GM18505 (cell line): ENCODE results near the gene PALLD.
"Not testable (repeated sequence)": the region's sequence is repeated elsewhere in the genome, so short reads cannot be mapped to it uniquely, and the experiment has no call there.

Source experiments
- ATAC-seq: cut with Tn5 transposase; IDR thresholded peaks from one replicate; pipeline ENCODE4 v1.9.1; 2021; ENCODE audit not compliant: unreplicated experiment
- POLR2A ChIP-seq: IDR thresholded peaks from 4 replicates; pipeline ENCODE4 v1.6.1; 2011; ENCODE audit warnings: borderline replicate concordance; ENCODE audit not compliant: insufficient read depth, insufficient read length; ENCODE audit errors: extremely low read depth

Gene PALLD

DNA sequence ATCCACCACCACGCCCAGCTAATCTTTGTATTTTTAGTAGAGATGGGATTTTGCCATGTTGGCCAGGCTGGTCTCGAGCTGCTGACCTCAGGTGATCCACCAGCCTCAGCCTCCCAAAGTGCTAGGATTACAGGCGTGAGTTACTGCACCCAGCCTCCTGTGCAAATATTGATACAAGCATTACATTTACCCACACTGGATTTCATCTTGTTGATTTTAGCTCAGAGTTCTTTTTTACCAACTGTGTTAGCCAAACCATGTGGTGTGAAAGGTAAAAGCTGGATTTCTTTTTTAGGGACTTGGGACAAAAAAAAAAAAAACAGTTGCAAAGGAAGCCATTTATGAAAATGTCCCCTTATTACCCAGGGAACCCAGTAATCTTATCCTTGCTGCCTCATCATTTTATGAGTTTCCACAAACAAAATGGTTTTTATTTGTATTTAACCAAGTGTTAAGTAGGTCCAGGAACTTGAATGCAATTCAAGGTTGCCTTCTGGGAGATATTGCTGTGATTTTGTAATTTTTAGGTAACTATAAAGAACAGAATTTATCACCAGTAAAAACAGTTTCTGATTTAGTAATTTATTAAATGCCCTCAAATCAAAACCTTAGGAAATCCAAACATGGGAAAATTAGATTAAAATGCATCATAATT, 202.5 kb downstream of the PALLD start:
- no peak for ATAC-seq
- TF ChIP-seq POLR2A: no peak

DNA sequence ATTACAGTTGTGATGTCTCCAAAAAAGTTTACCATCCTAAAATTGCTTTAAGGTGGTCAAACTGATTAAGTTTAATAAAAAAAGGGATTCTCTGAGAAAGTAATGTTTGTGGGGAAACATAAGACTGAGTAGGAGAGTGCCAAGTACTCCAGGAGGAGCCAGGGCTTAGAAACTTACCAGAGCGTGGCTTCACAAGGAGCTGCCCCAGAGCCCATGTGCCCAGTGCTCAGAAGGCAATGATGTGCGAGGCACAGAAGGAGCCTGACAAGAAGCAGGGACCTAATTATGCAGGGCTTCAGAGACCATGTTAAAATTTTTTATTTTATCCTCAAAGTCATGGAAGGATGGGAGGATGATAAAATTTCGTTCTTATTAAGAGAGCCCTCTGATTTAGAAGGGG, 204.2 kb downstream of the PALLD start:
- no peak for TF ChIP-seq POLR2A
- ATAC-seq: no peak

DNA sequence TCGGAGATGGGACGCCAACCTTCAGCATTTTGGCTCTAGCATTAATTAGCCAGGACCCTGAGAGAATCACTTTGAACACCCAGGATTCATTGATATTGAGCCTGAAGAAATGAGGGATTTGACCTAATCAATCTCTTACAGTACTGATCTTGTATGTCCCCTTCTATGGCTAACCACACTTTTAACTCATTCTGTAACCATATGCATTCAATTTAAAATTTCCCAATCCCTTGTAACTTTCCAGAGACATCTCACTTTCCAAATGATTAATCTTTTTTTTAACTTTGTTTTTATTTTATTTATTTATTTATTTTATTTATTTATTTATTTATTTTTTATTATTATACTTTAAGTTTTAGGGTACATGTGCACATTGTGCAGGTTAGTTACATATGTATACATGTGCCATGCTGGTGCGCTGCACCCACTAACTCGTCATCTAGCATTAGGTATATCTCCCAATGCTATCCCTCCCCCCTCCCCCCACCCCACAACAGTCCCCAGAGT, 205.8 kb downstream of the PALLD start:
- not testable (repeated sequence) for ATAC-seq

DNA sequence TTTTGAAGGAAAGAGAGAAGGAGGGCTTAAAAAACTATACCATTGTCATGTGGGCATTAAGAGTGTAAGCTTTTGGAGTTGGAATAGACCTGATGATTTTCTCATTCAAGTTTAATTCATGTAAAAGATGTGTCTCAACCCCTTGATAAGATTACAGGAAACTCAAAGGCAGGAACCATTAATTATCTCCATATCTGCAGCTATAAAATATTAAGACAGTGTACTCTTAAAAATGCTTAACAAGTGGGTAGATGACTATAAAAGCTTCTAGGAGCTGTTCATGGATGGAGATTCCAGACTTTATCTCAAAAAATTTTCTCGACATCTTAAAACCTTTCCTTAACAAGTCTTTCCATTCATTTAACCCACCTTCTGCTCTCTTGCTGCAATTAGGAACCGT, 208.3 kb downstream of the PALLD start:
- ATAC-seq: no peak
- no peak for TF ChIP-seq POLR2A

DNA sequence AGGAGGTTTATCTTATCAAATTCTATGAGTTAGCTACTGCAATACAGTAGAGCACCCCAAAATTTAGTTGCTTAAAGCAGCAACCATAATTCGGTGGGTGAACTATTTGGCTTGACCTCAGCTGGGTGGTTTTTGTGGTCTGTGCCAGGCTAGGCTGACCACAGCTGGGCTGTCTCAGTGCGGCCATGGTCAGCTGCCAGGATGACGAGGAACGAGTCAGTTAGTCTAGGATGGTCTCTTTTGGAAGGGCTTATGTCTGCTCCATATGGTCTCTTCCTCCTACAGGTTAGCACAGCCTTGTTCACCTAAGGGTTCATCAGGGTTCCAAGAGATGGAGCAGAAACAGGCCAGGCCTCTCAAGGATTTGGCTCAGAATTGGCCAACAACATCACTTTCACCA, 210.4 kb downstream of the PALLD start:
- TF ChIP-seq POLR2A: no peak
- no peak for ATAC-seq

DNA sequence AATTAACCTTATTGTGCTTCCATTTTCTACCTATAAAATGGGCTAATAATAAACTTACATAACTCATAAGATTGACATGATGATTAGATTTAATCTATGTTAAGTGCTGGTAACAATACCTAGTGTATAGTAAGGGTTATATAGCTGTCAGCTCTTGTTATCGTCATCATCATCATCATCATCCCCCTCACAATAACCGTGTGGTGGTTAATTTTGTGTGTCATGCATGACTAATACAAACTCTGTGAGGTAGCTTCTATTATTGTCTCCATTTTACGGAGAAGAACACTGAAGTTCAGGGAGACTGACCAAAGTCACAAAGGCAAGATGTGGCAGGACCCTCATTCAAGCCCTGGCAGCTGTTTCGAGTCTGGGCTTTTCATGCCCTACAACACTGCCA, 211.3 kb downstream of the PALLD start:
- no peak for ATAC-seq
- no peak for TF ChIP-seq POLR2A

DNA sequence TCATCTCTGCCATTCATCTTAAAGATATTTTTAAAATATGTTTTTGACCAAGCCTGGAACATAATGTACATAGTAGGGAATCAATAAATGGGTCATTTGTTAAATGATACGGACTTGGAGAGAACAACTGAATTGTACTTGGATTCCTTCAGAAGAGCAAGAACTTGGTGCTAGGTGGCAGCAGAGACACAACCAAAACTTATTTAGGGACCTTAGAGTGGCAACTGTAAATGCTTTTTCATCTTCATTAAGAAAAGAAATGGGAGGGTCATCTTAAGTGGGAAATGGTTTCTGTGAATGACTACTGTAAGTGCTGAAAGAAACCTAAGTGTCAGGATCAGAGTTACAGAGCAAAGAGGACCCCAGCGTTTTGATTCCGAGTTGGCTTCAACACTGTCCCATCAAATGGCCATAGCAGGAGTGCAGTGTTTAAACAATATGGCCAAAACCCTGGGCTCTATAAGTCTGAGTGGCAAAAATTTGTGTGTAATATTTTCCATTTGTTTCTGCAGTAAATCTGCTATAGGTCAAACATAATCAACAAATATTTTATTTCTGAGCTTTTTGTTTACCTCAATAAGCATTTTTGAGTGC, 213.6 kb downstream of the PALLD start:
- ATAC-seq: no peak
- TF ChIP-seq POLR2A: no peak

DNA sequence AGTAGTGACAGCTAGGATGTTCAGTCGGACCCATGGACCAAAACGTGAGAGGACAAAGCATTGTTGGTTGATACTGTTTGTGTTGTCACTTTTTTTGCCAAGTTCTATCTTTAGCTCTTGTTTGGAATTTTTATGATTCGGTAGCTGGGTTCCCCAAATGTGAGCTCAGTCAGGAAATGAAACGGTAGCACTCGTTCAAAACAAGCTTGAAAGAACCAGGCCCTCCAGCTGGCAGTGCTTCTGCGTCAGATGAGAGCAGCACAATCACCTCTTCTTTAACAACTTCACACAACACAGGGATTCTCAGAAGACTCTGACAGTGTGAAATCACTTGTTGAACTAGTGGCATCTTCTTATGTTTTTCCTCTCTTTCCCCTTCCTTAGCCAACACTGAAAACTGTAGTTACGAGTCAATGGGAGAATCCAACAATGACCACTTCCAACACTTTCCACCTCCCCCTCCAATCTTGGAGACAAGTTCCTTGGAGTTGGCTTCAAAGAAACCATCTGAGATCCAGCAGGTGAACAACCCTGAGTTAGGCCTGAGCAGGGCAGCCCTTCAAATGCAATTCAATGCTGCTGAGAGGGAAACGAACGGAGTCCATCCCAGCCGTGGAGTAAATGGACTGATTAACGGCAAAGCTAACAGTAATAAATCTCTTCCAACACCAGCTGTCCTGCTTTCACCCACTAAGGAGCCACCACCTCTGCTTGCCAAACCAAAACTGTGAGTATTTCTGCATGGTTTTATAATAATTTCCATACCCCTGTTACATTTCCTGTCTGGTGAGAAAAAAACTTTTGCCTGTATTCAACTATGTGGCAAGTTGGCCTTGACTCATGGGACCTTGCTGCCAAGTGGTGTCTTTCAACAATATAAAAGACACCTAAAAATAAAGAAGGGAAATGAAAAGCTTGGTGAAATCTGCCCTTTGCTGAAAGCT, 214.6 kb downstream of the PALLD start:
- no peak for TF ChIP-seq POLR2A
- no peak for ATAC-seq

DNA sequence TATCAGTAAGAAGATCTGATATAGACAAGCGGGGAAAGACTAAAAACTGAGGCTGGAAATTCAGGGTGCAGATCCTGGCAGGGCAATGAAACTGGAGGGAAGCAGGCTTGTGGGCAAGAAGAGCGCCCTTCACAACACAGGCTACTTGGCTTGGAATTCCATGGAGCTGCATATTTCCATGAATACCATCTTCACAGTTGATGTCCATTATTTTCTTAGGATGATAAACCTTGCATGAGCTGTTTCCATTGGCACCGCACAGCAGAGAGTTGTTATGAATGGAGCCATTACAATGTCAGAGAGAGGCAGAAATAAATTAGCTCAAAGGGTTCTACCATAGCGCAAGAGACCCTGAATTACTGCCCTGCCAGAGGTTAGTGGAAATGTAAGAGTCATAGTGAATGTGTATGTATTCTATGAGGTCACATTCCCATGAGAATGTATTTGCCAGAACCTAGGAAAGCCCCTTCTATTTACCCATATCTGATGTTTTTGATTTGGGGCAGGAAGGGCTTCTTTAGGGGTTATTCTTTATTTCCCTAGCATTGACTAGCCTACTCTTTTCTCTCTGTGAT, 215.6 kb downstream of the PALLD start:
- TF ChIP-seq POLR2A: no peak
- no peak for ATAC-seq

DNA sequence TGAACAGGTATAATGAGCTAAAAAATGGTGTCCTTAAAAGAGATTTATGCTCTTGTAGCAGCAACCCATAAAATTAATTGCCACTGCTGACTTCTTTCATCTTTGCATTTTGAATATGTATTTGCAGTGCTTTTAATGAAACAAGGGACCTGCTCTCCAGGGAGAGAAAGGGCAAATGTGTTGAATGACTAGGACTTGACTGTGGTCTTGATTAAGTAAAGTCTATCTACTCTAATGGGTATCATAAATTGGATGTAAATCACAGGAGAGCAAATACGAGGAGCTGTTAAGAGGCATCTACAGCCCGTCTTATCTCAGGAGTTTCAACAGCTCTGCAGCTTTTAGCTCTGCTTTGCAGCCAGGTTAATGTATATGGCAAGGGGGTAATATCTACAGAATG, 216.4 kb downstream of the PALLD start:
- ATAC-seq: no peak
- TF ChIP-seq POLR2A: no peak

DNA sequence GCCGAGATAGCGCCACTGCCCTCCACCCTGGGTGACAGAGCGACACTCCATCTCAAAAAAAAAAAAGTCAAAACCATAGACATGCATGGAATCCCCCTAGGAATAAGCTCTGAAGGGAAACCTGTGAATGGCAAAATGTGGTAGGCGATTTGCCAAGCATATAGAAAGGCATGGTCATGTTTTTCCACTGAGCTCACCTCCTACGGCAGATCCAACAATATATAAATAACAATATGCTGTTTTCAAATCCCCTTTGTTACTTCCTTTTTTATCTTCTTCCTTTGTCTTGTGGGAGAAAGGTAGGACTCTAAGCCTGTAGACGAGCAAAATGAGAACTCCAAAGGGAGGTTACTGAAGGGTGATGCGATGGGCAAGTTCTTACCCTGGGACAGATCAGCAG, 219.0 kb downstream of the PALLD start:
- ATAC-seq: no peak
- no peak for TF ChIP-seq POLR2A

DNA sequence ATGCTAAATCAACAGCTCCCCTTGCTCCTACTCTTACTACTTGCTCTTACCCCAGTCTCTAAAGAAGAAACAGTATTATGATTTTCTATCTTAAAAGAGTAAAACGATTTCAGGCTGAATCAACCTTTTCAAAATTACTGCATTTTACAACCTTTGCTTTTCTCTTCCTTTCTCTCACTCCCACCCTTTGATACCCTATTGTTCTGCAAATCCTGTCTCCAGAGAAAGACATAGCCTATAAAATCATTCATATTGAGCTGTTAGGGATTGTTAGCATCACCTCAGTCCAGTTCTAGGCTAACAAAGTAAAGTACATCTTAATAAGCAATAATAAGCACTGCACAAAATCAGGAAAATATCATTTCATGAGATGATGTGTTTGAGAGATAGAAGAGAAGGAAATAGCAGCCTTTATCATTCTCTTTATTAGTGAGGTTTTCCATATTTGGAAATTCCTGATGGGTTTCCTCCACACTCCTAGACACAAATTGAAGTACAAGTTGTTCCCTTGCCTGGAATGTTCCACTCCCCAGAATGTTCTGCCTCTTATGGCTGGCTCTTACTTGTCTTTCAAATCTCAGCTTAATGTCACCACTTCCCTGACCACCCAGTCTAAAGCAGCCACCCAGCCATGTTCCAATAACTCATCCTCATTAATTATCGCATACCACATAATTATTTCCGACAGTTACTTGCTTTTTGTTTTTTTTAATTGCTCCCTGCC, 219.7 kb downstream of the PALLD start:
- no peak for ATAC-seq
- TF ChIP-seq POLR2A: no peak

DNA sequence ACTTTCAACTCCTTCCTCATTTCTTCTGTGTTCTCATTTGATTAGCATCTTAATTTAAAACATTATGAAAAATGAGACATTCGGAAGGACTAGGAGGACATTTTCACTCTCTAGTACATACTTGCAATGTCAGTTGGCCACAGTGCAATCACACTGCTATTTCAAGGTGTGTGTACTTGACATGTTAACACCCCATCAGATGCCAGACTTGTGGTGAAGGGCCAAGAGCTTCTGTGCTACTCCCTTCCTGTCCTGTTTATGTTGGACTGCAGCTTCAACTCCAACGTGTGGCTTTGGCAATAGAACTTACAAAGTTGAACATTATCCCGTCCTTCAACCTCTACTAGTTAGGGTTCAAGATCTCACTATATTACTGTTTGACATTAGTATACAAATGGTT, 221.0 kb downstream of the PALLD start:
- TF ChIP-seq POLR2A: no peak
- no peak for ATAC-seq
